Suprapubic skin (tissue), 4 donors: ENCODE results near the gene ST3GAL4.

Experiments
- POLR2A ChIP-seq, 2 donors: fragments of 450-650 bp; IDR thresholded peaks; one replicate each; pipeline ENCODE4 v1.6.1; 2017; ENCODE audit warnings: antibody characterized with exemption in 2 of 2, mild to moderate bottlenecking in 2 of 2, moderate library complexity in 2 of 2
- POLR2AphosphoS5 ChIP-seq, 3 donors: sonication (generic); formaldehyde crosslinking; IDR thresholded peaks; one replicate each; pipeline ENCODE4 v1.6.1; 2017; ENCODE audit warnings: antibody characterized with exemption in 3 of 3
- TF ChIP-seq, protein P1 (sequence below), 2 donors: fragments of 200-600 bp in 1 of 2; fragments of 450-650 bp in 1 of 2; sonication (generic) in 1 of 2; IDR thresholded peaks; one replicate each; pipeline ENCODE4 v1.5.1; 2016 to 2019; ENCODE audit warnings: antibody characterized with exemption in 2 of 2, mild to moderate bottlenecking in 1 of 2, moderate library complexity in 1 of 2

DNA sequence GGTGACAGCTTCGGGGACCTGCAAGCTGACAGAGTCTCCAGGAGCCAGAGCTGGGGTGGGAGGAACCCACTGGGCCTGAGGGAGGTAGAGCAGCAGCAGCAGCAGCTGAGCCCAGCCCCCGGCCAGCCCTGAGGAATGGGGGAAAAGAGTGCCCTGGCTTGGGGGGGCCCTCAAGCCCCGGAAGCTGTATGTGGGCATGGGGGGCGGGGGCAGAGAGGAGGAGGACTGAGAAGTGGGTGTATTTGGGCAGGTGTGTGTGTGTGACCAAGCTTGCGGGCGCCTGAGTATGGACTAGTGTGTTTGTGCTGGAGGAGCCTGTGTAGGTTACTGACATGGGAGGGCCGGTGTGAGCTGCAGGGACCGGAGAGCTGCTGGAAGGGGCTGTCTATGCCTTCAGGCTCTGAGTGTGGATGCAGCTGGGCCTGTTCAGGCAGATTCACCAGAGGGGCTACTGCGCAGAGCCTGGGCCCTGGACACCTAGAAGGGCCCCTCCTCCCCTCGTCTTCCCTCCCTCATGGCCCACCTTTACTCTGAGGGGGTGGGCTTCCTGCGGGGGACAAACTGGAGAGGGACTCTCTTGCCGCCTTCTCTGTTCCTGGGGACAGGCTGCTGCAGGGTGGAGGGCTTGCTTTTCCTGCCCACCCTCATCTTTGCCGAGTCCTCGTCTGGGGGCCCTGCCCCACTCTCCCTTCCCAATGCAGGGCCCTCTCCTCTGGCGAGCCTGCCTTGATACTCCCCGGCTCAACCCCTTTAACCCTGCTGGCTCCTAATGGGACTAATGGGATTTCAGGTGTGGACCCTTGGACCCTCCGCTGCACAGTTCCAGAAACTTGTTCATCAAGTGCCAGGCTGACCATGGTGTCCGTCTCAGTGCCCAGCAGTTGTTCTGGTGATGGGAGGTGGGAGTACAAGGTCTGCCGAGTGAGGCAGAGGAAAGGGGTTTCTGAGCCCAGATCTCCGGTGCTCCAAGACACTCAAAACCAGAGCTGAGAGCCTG lies 28.2 kb downstream of the ST3GAL4 start:
- TF ChIP-seq, protein P1, sequence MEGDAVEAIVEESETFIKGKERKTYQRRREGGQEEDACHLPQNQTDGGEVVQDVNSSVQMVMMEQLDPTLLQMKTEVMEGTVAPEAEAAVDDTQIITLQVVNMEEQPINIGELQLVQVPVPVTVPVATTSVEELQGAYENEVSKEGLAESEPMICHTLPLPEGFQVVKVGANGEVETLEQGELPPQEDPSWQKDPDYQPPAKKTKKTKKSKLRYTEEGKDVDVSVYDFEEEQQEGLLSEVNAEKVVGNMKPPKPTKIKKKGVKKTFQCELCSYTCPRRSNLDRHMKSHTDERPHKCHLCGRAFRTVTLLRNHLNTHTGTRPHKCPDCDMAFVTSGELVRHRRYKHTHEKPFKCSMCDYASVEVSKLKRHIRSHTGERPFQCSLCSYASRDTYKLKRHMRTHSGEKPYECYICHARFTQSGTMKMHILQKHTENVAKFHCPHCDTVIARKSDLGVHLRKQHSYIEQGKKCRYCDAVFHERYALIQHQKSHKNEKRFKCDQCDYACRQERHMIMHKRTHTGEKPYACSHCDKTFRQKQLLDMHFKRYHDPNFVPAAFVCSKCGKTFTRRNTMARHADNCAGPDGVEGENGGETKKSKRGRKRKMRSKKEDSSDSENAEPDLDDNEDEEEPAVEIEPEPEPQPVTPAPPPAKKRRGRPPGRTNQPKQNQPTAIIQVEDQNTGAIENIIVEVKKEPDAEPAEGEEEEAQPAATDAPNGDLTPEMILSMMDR (IDR thresholded peaks at IDR 0.05), result no peak
- TF ChIP-seq POLR2AphosphoS5 (IDR thresholded peaks at IDR 0.05) (no peak), POLR2A (IDR thresholded peaks at IDR 0.05) (no peak)
